Measurements from ENCODE around the gene PRR23E. TPM values are rescaled to one million over a fixed set of nuclear protein-coding genes. Genes with fewer than 3 reads are reported as not detected.

Gene PRR23E
- total RNA-seq, 2 experiments from 2014 or later, result not detected

GRCh38 chr3:127209840-127210653 is 17.1 kb downstream of the PRR23E start:
- no peaks in the 10 kb centered on the region for H3K4me1 ChIP-seq (ENCODE audit: insufficient read depth, low read length)
- ChIA-PET CTCF (no interaction called here), POLR2A (no interaction called here)
- no peak overlapping the region for H3K4me3 Mint-ChIP-seq
- H3K9me3 Mint-ChIP-seq, result no peaks in the 10 kb centered on the region
- H3K36me3 ChIP-seq (ENCODE audit: insufficient read depth, low read length), result no peaks in the 10 kb centered on the region
- TF ChIP-seq CTCF (IDR thresholded peaks at IDR 0.05), result no peak
- no peak for ATAC-seq (ENCODE audit: poor library complexity)
- H3K27ac ChIP-seq (ENCODE audit: low read depth in 1 of 2, low read length in 2 of 2), result no peak overlapping the region
- no peak for DNase-seq
- no peak overlapping the region for H3K27ac Mint-ChIP-seq
- no peak overlapping the region for H3K4me3 ChIP-seq (ENCODE audit: low read length)
- H3K27me3 Mint-ChIP-seq, result peaks cover 6% of the 10 kb centered on the region
- peaks cover 0 to under 1% of the 10 kb centered on the region in 2 experiments for H3K9me3 ChIP-seq (ENCODE audit: control insufficient read depth in 1 of 2, insufficient read depth in 1 of 2, low read length in 2 of 2)
- peaks cover 7% of the 10 kb centered on the region for H3K4me1 Mint-ChIP-seq (ENCODE audit: low read depth)
- intact Hi-C loops (cut with DNase I, micrococcal nuclease), result no loop called here
- peaks cover 0 to 4% of the 10 kb centered on the region in 2 experiments for H3K27me3 ChIP-seq (ENCODE audit: control insufficient read depth in 1 of 2, insufficient read depth in 2 of 2, low read length in 2 of 2)
- no peaks in the 10 kb centered on the region for H3K36me3 Mint-ChIP-seq (ENCODE audit: low read depth)

- ATAC-seq (ENCODE audit: poor library complexity), result no peak
- no peak overlapping the region for H3K4me3 ChIP-seq (ENCODE audit: low read length)
- H3K36me3 ChIP-seq (ENCODE audit: insufficient read depth, low read length), result no peaks in the 10 kb centered on the region
- CTCF ChIA-PET, result no interaction called here
- Mint-ChIP-seq H3K36me3 (ENCODE audit: low read depth) (no peaks in the 10 kb centered on the region), H3K4me3 (no peak overlapping the region), H3K27me3 (peaks cover 6% of the 10 kb centered on the region), H3K4me1 (ENCODE audit: low read depth) (peaks cover 10% of the 10 kb centered on the region), H3K9me3 (no peaks in the 10 kb centered on the region), H3K27ac (no peak overlapping the region)
- no peak overlapping the region for H3K27ac ChIP-seq (ENCODE audit: low read depth in 1 of 2, low read length in 2 of 2)
- POLR2A ChIA-PET, result no interaction called here
- TF ChIP-seq CTCF (IDR thresholded peaks at IDR 0.05), result no peak
- H3K9me3 ChIP-seq (ENCODE audit: control insufficient read depth in 1 of 2, insufficient read depth in 1 of 2, low read length in 2 of 2), result no peaks in the 10 kb centered on the region
- no peak for DNase-seq
- no peaks in the 10 kb centered on the region for H3K4me1 ChIP-seq (ENCODE audit: insufficient read depth, low read length)
- intact Hi-C loops (cut with DNase I, micrococcal nuclease), result no loop called here
- H3K27me3 ChIP-seq (ENCODE audit: control insufficient read depth in 1 of 2, insufficient read depth in 2 of 2, low read length in 2 of 2), result peaks cover 0 to 4% of the 10 kb centered on the region in 2 experiments
These were observed 17.7 kb downstream of the PRR23E start for GRCh38 chr3:127210654-127210943.

- no peak for DNase-seq
- Mint-ChIP-seq H3K4me3 (no peak overlapping the region), H3K27me3 (peaks cover 6% of the 10 kb centered on the region), H3K9me3 (no peaks in the 10 kb centered on the region), H3K27ac (no peak overlapping the region), H3K36me3 (ENCODE audit: low read depth) (no peaks in the 10 kb centered on the region), H3K4me1 (ENCODE audit: low read depth) (peaks cover 10% of the 10 kb centered on the region)
- no peak overlapping the region for H3K4me3 ChIP-seq (ENCODE audit: low read length)
- TF ChIP-seq CTCF (IDR thresholded peaks at IDR 0.05), result no peak
- CTCF ChIA-PET, result no interaction called here
- no peak for ATAC-seq (ENCODE audit: poor library complexity)
- H3K27ac ChIP-seq (ENCODE audit: low read depth in 1 of 2, low read length in 2 of 2), result no peak overlapping the region
- no peaks in the 10 kb centered on the region for H3K36me3 ChIP-seq (ENCODE audit: insufficient read depth, low read length)
- no peaks in the 10 kb centered on the region for H3K4me1 ChIP-seq (ENCODE audit: insufficient read depth, low read length)
- POLR2A ChIA-PET, result no interaction called here
- no peaks in the 10 kb centered on the region for H3K9me3 ChIP-seq (ENCODE audit: control insufficient read depth in 1 of 2, insufficient read depth in 1 of 2, low read length in 2 of 2)
- intact Hi-C loops (cut with DNase I, micrococcal nuclease), result no loop called here
- H3K27me3 ChIP-seq (ENCODE audit: control insufficient read depth in 1 of 2, insufficient read depth in 2 of 2, low read length in 2 of 2), result peaks cover 0 to 4% of the 10 kb centered on the region in 2 experiments
These were observed 18.5 kb downstream of the PRR23E start for GRCh38 chr3:127211118-127212060.

All from CD4-positive, alpha-beta T cell (primary cell).